T-helper 1 cell treated with Interleukin-12 subunit alpha and Interleukin-12 subunit beta and Interleukin-4 antibody, amounts not matched to agents 30 μg/mL and 1 μg/mL, for 36 hours (primary cell): ENCODE data around the gene ADRA2B.
"Not testable (repeated sequence)": the region's sequence is repeated elsewhere in the genome, so short reads cannot be mapped to it uniquely, and the experiment has no call there.

Experiments used
- H3K27ac Mint-ChIP-seq: one replicate; pipeline ENCODE4 v1.8.0; 2021; ENCODE audit warnings: mild to moderate bottlenecking, mixed read lengths
- H3K27me3 Mint-ChIP-seq: one replicate; pipeline ENCODE4 v1.8.0; 2021; ENCODE audit warnings: low read depth, mixed read lengths
- H3K36me3 Mint-ChIP-seq: one replicate; pipeline ENCODE4 v1.8.0; 2021; ENCODE audit warnings: low read depth, mixed read lengths
- H3K4me1 Mint-ChIP-seq: one replicate; pipeline ENCODE4 v1.8.0; 2021; ENCODE audit warnings: low read depth, mixed read lengths
- H3K4me3 Mint-ChIP-seq: one replicate; pipeline ENCODE4 v1.8.0; 2021; ENCODE audit warnings: mild to moderate bottlenecking, moderate library complexity, mixed read lengths
- H3K9me3 Mint-ChIP-seq: one replicate; pipeline ENCODE4 v1.8.0; 2021; ENCODE audit warnings: mixed read lengths

The ADRA2B gene

DNA sequence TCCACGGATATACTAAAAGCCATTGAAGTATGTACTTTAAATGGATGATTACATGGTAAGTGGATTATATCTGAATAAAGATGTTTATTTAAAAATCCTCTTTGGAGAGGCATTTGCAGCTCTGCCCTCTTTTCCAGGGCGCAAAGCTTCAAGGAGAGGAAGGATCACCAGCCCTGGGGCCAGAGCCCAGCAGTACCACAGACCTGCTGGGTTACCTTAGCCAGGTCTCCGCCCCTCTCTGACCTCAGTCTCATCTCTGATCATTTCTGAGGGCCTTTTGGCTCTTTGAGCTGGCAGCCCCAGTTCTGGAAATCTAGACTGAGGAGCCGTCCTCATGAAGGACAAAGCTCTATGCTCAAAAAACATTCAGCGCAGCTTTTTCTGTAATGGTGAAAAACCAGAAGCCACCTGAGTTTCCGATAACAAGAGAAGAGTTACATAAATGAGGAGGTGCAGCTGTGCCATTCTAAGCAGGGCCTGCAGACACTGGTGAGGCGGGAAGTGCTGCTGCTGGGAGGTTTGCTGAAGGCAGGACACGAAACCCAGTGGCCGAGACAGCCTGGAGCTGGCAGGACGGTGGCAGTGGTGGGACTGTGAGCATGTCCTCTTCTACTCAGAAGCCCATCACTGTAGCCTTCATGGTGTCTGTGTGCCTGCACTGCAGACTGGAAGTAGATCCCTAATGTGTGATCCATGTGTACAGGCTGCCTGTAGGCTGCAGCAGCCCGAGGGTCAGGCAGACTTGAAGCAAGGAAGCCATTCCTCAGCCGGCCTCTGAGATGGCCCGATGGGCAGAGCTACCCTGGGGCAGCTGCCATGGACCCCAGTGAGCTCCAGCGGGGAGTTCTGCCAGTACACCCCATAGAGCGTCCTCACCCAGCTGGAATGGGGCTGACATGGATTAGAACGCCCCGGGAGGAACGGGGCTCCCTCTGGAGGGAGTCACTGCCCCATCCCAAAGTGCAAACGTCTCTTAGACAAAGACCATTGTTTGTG is 27.7 kb downstream of the ADRA2B start:
- Mint-ChIP-seq H3K4me3 (no peak overlapping the region), H3K9me3 (no peaks in the 10 kb centered on the region), H3K27ac (no peak overlapping the region)

DNA sequence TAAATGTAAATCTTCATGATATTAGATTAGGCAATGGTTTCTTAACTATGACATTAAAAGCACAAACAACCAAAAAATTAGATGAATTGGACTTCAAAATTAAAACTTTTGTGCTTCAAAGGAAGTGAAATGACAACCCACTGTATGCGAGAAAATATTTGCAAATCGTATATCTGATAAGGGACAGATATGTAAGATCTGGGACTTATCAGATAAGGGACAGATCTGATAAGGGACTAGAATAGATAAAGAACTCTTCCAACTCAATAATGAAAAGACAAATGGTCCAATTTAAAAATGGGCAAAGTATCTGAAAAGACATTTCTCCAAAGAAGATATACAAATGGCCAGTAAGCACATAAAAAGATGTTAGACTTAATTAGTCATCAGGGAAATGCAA is 29.2 kb downstream of the ADRA2B start:
- peaks cover under 1% of the 10 kb centered on the region for H3K4me1 Mint-ChIP-seq
- no peaks in the 10 kb centered on the region for H3K9me3 Mint-ChIP-seq
- H3K27me3 Mint-ChIP-seq = no peaks in the 10 kb centered on the region
- no peak overlapping the region for H3K27ac Mint-ChIP-seq
- no peak overlapping the region for H3K4me3 Mint-ChIP-seq
- no peaks in the 10 kb centered on the region for H3K36me3 Mint-ChIP-seq

More for the DNA sequence above, 27.7 kb downstream of the ADRA2B start:
- Mint-ChIP-seq H3K36me3 (no peaks in the 10 kb centered on the region), H3K27me3 (no peaks in the 10 kb centered on the region), H3K4me1 (peaks cover 2% of the 10 kb centered on the region)

DNA sequence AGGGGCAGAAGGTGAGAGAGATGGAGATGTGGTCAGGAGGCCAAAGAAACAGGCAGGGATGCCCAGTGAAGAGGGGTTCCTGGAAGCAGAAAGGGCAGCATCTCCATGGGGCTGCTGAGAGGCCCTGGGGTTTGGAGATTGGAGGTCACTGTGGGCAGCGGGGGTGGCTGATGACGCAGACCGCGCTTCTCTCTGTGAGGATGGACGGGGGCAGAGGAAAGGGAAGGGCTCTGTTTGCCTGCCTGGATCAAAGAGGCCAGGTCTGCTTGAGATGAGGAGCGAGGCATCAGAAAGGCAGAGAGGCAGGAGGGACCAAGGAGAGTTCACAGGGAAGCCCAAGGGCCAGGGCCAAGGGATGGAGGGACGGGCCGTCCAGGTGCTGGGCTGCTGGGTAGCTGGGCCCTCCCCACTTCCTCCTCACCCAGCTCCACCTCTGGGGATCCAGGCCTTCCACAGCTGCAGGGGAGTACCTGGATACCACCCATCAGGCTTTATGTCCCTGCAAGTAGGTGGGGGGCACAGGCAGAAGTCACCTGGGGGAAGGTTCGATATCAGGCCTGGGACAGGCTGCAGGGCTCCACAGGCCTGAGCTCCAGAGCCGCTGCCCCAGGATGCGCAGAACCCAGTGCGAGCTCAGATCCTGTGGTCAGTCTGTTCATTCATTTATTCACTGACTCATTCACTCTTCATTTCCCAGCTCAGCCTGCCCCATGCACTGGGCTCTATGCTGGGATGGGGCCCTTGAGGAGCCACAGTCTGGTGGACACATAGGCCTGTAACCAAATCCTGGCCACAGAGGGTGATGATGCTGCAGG is 30.6 kb downstream of the ADRA2B start:
- Mint-ChIP-seq H3K27me3 (peaks cover 9% of the 10 kb centered on the region), H3K4me1 (no peaks in the 10 kb centered on the region), H3K4me3 (no peak overlapping the region), H3K36me3 (no peaks in the 10 kb centered on the region), H3K27ac (no peak overlapping the region), H3K9me3 (no peaks in the 10 kb centered on the region)

DNA sequence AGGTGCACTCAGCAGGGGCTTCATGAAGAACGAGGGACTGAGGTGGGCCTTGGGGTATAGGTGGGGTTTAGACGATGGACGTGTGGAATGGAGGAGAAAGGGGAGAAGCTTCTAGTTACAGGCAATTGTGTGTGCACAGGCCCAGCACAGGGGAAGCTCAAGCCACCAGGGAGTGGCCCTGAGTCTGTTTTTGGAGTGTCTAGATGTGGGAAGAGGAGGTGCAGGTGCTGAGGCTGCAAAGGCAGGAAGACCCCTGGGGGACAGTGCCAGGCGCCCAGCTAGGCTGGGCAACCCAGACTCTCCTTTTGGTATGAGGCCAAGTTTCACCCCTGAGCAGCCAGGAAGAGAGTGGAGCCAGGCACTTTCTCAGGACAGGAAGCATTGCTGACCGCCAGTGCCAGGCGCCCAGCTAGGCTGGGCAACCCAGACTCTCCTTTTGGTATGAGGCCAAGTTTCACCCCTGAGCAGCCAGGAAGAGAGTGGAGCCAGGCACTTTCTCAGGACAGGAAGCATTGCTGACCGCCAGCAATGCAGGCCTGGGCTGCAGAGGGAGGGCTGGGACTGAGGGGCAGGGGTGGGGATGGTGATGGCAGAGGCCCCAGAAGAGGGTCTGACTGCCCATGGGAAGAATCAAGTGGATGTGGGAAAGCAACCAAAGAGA is 31.4 kb downstream of the ADRA2B start:
- H3K27me3 Mint-ChIP-seq = peaks cover 15% of the 10 kb centered on the region
- not testable (repeated sequence) for H3K27ac Mint-ChIP-seq, H3K36me3 Mint-ChIP-seq, H3K4me3 Mint-ChIP-seq, H3K9me3 Mint-ChIP-seq, H3K4me1 Mint-ChIP-seq

DNA sequence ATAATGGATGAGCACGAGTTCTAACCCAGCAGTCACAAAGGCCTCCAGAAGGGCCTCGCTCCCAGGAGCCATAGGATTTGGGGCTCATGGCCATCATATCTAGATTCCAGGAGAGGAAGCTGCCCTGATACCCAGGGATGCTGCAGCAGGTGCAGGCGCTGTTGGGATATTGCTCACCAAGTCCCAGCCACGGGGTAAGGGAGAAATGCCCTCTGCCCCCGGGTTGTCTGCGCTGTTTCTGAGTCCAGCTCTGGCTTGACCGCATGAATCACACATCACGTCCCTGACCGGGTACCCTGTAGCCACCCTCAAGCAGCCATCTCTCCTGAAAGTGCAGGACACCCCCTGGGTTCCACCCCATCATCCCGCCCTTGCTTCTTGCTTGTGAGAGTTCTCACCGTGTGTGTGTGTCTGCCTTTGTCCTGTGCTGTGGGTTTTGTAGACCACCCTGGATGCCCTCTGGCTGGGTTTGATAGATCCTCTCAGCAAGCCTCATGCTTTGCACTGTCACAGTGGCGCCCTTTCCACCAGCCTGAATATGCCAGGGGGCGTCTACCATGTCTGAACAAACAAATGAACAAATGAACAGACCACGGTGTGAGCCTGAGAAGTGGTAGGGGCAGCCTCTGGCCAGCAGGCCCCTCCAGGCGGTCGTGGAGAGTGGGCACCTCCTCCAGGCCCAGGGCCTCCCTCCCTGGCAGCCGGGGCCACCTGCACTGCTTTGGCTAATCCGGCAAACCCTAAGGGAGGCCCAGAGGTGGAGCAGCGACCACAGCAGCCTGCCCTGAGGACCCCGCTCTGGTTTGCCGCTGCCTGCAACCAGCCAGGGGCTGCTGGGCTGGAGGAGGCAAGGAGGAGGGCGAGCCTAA is 32.1 kb downstream of the ADRA2B start:
- no peaks in the 10 kb centered on the region for H3K9me3 Mint-ChIP-seq
- no peaks in the 10 kb centered on the region for H3K36me3 Mint-ChIP-seq
- H3K4me3 Mint-ChIP-seq = no peak overlapping the region
- peaks cover 22% of the 10 kb centered on the region for H3K27me3 Mint-ChIP-seq
- H3K4me1 Mint-ChIP-seq = no peaks in the 10 kb centered on the region
- no peak overlapping the region for H3K27ac Mint-ChIP-seq

- Mint-ChIP-seq H3K4me1 (no peaks in the 10 kb centered on the region), H3K27ac (no peak overlapping the region), H3K4me3 (no peak overlapping the region), H3K36me3 (no peaks in the 10 kb centered on the region), H3K9me3 (no peaks in the 10 kb centered on the region), H3K27me3 (peaks cover 27% of the 10 kb centered on the region)
These were observed 33.1 kb downstream of the ADRA2B start for GRCh38 chr2:96083064-96083939.

DNA sequence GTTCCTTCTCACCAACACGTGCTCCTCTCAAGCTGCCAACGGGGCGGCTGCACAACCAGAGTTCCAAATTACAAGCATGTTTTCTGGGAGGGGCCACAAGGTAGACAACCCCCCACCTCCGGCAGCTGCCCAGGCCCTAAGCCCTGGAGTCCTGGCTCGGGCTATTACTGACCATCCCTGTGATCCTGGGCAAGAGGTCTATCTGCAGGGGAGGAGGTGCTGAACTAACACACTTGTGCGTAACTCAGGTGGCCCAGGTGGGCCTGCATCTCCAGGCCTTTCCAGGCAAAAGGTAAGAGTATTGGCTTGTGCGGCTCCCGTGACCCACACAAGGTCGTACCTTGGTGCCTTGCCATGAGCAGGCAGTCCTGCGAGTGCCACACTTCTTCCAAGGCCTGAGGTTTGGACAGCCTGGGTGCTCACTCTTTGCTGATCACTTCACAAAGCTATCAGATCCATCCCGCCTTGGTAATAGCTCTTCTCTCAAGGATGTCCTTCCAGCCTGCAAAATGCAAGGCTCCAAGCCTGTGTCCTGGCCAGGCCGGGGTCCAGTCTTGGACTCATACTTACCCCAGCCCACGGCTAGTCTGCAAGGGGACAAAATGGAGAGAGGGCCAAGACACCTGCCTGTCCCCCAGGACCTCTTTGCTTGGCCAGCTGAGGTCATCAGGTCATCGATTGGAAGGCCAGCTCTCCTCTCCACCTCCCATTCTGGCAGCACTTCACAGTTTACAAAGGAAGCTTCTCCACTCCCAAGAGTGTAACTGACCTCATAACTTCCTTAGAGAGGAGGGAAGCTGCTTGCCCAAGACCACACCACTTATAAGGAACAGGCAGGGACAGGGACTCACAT is 33.9 kb downstream of the ADRA2B start:
- Mint-ChIP-seq H3K9me3 (no peaks in the 10 kb centered on the region), H3K27ac (no peak overlapping the region), H3K27me3 (peaks cover 27% of the 10 kb centered on the region), H3K4me1 (no peaks in the 10 kb centered on the region), H3K4me3 (no peak overlapping the region), H3K36me3 (no peaks in the 10 kb centered on the region)

DNA sequence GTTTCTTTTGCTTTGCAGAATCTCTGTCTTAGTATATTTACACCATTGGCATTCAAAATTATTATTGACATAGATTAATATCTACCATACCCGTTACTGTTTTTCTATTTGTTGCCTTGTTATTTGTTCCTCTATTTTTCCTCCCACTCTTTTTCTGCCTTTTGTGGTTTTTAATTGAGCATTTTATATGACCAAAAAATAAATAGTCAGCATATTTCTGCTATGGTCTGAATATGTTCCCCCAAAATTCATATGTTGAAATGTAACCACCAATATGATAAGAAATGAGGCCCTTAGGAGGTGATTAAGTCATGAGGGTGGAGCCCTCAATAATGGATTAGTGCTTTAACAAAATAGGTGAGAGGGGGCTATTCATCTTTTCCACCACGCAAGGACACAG is 35.3 kb downstream of the ADRA2B start:
- H3K27ac Mint-ChIP-seq = no peak overlapping the region
- peaks cover 30% of the 10 kb centered on the region for H3K27me3 Mint-ChIP-seq
- no peaks in the 10 kb centered on the region for H3K9me3 Mint-ChIP-seq
- H3K36me3 Mint-ChIP-seq = no peaks in the 10 kb centered on the region
- H3K4me1 Mint-ChIP-seq = no peaks in the 10 kb centered on the region
- no peak overlapping the region for H3K4me3 Mint-ChIP-seq

DNA sequence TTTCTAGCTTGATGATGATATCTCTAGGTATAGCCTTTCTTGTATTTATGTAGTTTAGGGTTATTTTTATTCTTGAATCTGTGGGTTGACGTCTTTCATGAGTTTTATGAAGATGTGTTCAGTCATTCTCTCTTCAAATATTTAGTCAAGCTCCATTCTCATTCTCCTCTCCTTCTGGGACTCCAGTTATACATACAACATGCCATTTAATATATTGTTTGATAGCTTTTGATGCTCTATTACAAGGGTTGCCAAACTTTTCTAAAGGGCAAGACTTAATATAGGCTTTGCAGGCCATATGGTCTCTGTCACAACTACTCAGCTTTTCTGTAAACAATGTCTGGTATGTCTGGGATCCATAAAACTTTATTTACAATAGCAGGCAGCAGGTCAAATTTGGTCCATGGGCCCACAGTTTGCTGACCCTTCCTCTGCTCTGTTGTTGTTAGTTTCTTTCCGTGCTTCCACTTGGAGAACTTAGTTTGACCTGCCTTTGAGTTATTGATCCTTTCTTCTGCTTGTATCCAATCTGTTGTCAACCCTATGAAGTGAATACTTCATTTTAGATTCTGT is 41.1 kb downstream of the ADRA2B start:
- no peak overlapping the region for H3K27ac Mint-ChIP-seq
- no peaks in the 10 kb centered on the region for H3K9me3 Mint-ChIP-seq
- no peaks in the 10 kb centered on the region for H3K4me1 Mint-ChIP-seq
- peaks cover 30% of the 10 kb centered on the region for H3K27me3 Mint-ChIP-seq
- H3K36me3 Mint-ChIP-seq = no peaks in the 10 kb centered on the region
- no peak overlapping the region for H3K4me3 Mint-ChIP-seq

DNA sequence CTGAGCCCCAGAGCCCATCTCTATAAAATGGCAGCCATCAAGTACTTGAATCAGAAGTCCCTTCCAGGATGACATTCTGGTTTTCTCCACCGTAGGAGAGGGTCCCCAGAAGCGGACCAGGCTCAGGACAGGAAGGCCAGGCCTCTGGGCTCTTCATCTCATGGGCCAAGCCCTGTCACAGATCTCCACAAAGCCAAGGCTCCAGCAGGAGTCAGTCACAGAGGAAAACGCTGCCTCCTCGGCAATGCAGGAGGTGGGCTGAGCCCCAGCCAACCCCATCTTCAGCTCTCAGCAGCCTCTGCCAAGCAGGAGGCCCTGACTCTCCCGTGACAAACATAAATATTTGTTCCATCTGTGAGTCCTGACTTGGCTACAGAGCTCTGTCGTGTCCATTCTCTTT is 42.2 kb downstream of the ADRA2B start:
- no peaks in the 10 kb centered on the region for H3K36me3 Mint-ChIP-seq
- no peak overlapping the region for H3K27ac Mint-ChIP-seq
- no peaks in the 10 kb centered on the region for H3K4me1 Mint-ChIP-seq
- no peak overlapping the region for H3K4me3 Mint-ChIP-seq
- no peaks in the 10 kb centered on the region for H3K9me3 Mint-ChIP-seq
- H3K27me3 Mint-ChIP-seq = peaks cover 20% of the 10 kb centered on the region

DNA sequence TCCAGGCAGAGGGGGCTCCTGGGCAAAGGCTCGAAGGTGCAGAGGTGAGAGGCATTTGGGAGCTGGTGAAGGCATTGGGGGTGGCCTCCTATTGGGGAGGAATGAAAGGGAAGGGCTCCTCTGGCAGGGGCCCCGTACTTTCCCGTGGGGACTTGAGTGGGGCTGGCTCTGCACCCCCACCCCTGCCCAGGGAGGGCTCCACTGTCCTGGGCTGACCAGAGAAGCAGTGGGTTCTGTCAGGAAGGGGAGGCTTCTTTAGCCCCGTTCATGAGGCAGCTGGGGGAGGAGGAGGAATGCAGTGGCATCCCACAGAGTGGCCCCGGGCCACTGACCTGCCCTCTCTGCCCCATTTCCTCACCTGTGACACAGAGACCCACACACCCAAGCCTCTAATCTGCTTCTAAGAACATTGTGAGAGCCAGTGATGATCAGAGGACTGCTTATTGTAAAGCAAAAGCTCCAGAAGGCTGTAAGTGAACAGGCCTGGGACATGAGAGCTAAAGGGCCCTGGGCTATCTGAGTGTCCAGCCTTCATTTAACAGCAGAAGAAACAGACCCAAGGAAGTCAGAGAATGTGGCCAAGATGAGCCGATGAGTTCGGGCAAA is 43.1 kb downstream of the ADRA2B start:
- H3K4me1 Mint-ChIP-seq = no peaks in the 10 kb centered on the region
- no peak overlapping the region for H3K27ac Mint-ChIP-seq
- H3K9me3 Mint-ChIP-seq = no peaks in the 10 kb centered on the region
- H3K4me3 Mint-ChIP-seq = no peak overlapping the region
- no peaks in the 10 kb centered on the region for H3K36me3 Mint-ChIP-seq
- H3K27me3 Mint-ChIP-seq = peaks cover 15% of the 10 kb centered on the region

- no peaks in the 10 kb centered on the region for H3K9me3 Mint-ChIP-seq
- no peak overlapping the region for H3K27ac Mint-ChIP-seq
- H3K4me3 Mint-ChIP-seq = no peak overlapping the region
- no peaks in the 10 kb centered on the region for H3K4me1 Mint-ChIP-seq
- H3K36me3 Mint-ChIP-seq = no peaks in the 10 kb centered on the region
- H3K27me3 Mint-ChIP-seq = peaks cover 15% of the 10 kb centered on the region
These were observed 43.6 kb downstream of the ADRA2B start for GRCh38 chr2:96072746-96073145.
